Transverse colon (tissue), 4 donors: Measurements from ENCODE around the gene TBPL2. TPM values are rescaled to one million over a fixed set of nuclear protein-coding genes. Genes with fewer than 3 reads are reported as not detected.

ENCODE experiments used
- DNase-seq: peaks from one replicate; pipeline ENCODE4 v3.0.0-alpha.2; 2019
- H3K27ac ChIP-seq, 4 donors: fragments of 200-600 bp; sonication (generic); 2 replicates each; pipeline ENCODE4 v1.5.1; 2016 to 2018; ENCODE audit warnings: inconsistent platforms in 4 of 4
- H3K27me3 ChIP-seq: fragments of 200-600 bp; sonication (generic); 2 replicates; pipeline ENCODE4 v1.5.1; 2017; ENCODE audit warnings: inconsistent platforms
- H3K36me3 ChIP-seq, 4 donors: fragments of 200-600 bp; sonication (generic); 2 replicates each; pipeline ENCODE4 v1.5.1; 2017 to 2019; ENCODE audit warnings: inconsistent platforms in 4 of 4
- H3K4me1 ChIP-seq, 4 donors: fragments of 200-600 bp; sonication (generic); 2 replicates each; pipeline ENCODE4 v1.5.1; 2017 to 2020; ENCODE audit warnings: inconsistent platforms in 4 of 4
- H3K4me3 ChIP-seq, 4 donors: fragments of 200-600 bp; sonication (generic); 1 replicate in 1 of 4; 2 replicates in 3 of 4; pipeline versions ENCODE4 v1.5.1 to v1.6.1; 2017 to 2019; ENCODE audit warnings: inconsistent platforms in 4 of 4
- H3K9me3 ChIP-seq, 2 donors: fragments of 200-600 bp; sonication (generic); 2 replicates each; pipeline ENCODE4 v1.5.1; 2017 to 2019; ENCODE audit warnings: inconsistent platforms in 2 of 2
- EP300 ChIP-seq: sonication (generic); formaldehyde crosslinking; IDR thresholded peaks from one replicate; pipeline ENCODE4 v1.6.1; 2017; ENCODE audit warnings: antibody characterized with exemption, low read depth
- POLR2A ChIP-seq: fragments of 450-650 bp; IDR thresholded peaks from one replicate; pipeline ENCODE4 v1.6.1; 2016; ENCODE audit warnings: antibody characterized with exemption, mild to moderate bottlenecking, moderate library complexity
- POLR2AphosphoS5 ChIP-seq, 3 donors: sonication (generic); formaldehyde crosslinking; IDR thresholded peaks; one replicate each; pipeline ENCODE4 v1.6.1; 2016; ENCODE audit warnings: antibody characterized with exemption in 3 of 3
- WGBS, 2 donors: methylation state at CpG; one replicate each; pipeline ENCODE4 v1.1.5; 2018; ENCODE audit warnings: low coverage in 1 of 2; 5-methylcytosine and 5-hydroxymethylcytosine counted together
- in situ Hi-C, 4 donors: fragments of 200-750 bp; cut with MboI; loops; one replicate each; pipeline versions ENCODE4 v1.15.0 to v1.15.1; 2017; ENCODE audit warnings: low sequenced_read_pairs in 3 of 4, low pct_ligation_motif_present in 1 of 4, low pct_unique_long_range_greater_than_20kb in 1 of 4
- intact Hi-C: fragments of 100-400 bp; cut with DNase I; formaldehyde crosslinking; loops from one replicate; pipeline ENCODE4 v1.15.1; 2023; ENCODE audit warnings: low total_unique reads
- total RNA-seq, 4 donors: library from RNA; depleted of rRNA; stranded (reverse); fragments of >200 nt; gene quantifications; one replicate each; pipeline ENCODE4 v1.1.0, GENCODE V29; 2016
- TF ChIP-seq, protein P1 (sequence below), 5 experiments: fragments of 200-600 bp in 3 of 5; fragments of 450-650 bp in 2 of 5; sonication (generic) in 3 of 5; IDR thresholded peaks; 1 replicate in 2 of 5; 2 replicates in 3 of 5; pipeline ENCODE4 v1.5.1; 2016 to 2017; ENCODE audit warnings: antibody characterized with exemption in 5 of 5, inconsistent platforms in 3 of 5, mild to moderate bottlenecking in 2 of 5, moderate library complexity in 1 of 5

The TBPL2 gene
- total RNA-seq, 4 donors from 2014 or later = not detected

DNA sequence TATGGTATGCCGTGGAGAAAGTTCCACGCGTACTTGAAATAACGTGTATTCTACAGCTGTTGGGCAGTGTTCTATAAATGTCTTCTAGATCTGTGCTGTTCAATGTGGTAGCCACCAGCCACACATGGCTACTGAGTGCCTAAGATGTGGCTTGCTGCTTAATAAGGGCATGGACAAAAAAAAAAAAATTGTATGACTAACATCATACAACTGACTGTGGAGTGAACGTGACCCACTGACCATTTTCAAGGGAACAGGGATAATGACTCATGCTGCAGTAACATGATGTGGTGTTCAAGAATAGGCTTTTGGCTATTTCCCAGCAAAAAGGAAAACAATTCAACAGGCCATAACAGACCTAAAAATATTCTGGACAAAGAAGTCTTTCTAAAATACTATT lies 41.7 kb downstream of the TBPL2 start:
- Histone ChIP-seq H3K27ac (peak overlapping the region in 1 of 4 donors; percentile 16), H3K9me3 (no peaks in the 10 kb centered on the region), H3K36me3 (peaks cover 0 to 20% (median 9%) of the 10 kb centered on the region in 4 donors), H3K27me3 (no peaks in the 10 kb centered on the region), H3K4me3 (no peak overlapping the region), H3K4me1 (peaks cover 0 to 13% (median 0%) of the 10 kb centered on the region in 4 donors)
- WGBS, 2 donors = 79 to 84% methylated on average over 5 of the region's 5 CpGs
- peak in 1 of 3 donors; percentile 14 for TF ChIP-seq POLR2AphosphoS5 (IDR thresholded peaks at IDR 0.05)
- no peak for TF ChIP-seq EP300
- intact Hi-C loops = no loop called here
- no peak for DNase-seq
- in situ Hi-C loops = no loop called here

DNA sequence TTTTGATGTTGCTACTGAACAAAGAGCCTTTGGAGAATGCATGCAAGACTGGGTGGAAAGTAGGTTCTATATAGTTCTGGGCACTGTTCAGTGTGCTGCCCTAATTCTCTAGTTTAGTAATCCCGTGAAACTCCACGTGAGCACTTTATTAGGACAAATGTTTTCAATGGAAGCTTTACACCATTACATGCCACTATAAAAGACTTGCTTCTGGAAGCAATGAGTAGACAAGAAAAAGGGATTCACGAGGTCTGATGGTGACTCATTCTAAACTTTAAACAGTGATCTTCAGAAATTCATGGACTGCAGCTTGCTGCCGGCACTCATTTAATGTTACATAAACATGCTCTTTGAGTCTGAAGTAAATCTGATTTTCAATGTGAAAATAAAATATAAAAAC lies 51.1 kb downstream of the TBPL2 start:
- TF ChIP-seq EP300 (no peak), POLR2AphosphoS5 (IDR thresholded peaks at IDR 0.05) (no peak), POLR2A (no peak)
- TF ChIP-seq, protein P1, sequence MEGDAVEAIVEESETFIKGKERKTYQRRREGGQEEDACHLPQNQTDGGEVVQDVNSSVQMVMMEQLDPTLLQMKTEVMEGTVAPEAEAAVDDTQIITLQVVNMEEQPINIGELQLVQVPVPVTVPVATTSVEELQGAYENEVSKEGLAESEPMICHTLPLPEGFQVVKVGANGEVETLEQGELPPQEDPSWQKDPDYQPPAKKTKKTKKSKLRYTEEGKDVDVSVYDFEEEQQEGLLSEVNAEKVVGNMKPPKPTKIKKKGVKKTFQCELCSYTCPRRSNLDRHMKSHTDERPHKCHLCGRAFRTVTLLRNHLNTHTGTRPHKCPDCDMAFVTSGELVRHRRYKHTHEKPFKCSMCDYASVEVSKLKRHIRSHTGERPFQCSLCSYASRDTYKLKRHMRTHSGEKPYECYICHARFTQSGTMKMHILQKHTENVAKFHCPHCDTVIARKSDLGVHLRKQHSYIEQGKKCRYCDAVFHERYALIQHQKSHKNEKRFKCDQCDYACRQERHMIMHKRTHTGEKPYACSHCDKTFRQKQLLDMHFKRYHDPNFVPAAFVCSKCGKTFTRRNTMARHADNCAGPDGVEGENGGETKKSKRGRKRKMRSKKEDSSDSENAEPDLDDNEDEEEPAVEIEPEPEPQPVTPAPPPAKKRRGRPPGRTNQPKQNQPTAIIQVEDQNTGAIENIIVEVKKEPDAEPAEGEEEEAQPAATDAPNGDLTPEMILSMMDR (IDR thresholded peaks at IDR 0.05) = no peak
- Histone ChIP-seq H3K36me3 (peaks cover 0 to 15% (median 1%) of the 10 kb centered on the region in 4 donors), H3K9me3 (no peaks in the 10 kb centered on the region), H3K4me1 (peaks cover 0 to 25% (median 6%) of the 10 kb centered on the region in 4 donors), H3K27ac (peak overlapping the region in 3 of 4 donors; percentile 42 to 54 (median 50)), H3K4me3 (no peak overlapping the region), H3K27me3 (no peaks in the 10 kb centered on the region)
- WGBS, 2 donors = 75% methylated on average over 4 of the region's 4 CpGs
- intact Hi-C loops (no loop called here), in situ Hi-C loops (no loop called here)
- no peak for DNase-seq

DNA sequence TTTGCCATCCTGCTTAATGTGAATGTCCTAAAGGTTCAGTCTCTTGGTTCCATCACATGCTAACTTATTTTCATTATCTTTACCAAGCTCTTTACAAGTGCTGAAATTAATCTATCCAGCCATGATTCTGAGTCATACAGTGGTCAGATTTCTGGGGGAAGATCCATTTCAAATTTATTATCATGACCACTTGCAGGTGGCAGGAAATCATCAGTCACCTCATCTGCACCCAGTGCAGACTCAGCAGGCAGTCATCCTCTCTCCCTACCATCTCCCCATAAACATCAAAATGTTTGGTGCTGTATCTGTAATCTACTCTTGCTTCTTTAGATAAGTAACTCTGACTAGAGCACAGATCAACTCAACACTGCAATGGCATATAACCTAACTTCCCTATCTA lies 52.3 kb downstream of the TBPL2 start:
- H3K9me3 ChIP-seq = no peaks in the 10 kb centered on the region
- H3K27ac ChIP-seq = no peak overlapping the region
- DNase-seq = no peak
- H3K4me3 ChIP-seq = no peak overlapping the region
- peaks cover 0 to 14% (median 0%) of the 10 kb centered on the region in 4 donors for H3K36me3 ChIP-seq
- intact Hi-C loops (no loop called here), in situ Hi-C loops (no loop called here)
- TF ChIP-seq POLR2A (no peak), POLR2AphosphoS5 (IDR thresholded peaks at IDR 0.05) (no peak), EP300 (no peak)
- TF ChIP-seq, protein P1 (IDR thresholded peaks at IDR 0.05) = no peak
- peaks cover 0 to 25% (median 6%) of the 10 kb centered on the region in 4 donors for H3K4me1 ChIP-seq
- H3K27me3 ChIP-seq = no peaks in the 10 kb centered on the region

DNA sequence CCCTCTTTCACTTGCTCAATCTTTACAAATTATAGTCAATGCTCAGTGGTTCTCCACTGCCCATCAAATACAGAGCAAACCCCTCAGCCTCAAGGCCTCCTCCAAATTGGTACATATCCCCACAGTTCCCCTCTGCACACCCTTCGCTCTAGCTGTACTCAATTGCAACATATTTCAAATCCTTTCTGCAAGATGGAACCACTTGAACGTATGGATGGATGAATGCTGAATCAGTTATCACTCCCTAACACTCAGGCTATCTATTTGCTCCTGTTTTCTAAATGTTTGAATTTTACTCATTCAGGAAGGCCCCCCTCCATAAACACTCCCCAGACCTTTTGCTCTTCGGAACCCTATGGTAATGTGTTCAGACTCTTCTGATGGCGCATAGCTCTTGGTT lies 53.3 kb downstream of the TBPL2 start:
- intact Hi-C loops = no loop called here
- no peak for DNase-seq
- H3K4me3 ChIP-seq = no peak overlapping the region
- in situ Hi-C loops = no loop called here
- peaks cover 0 to 25% (median 6%) of the 10 kb centered on the region in 4 donors for H3K4me1 ChIP-seq
- no peaks in the 10 kb centered on the region for H3K27me3 ChIP-seq
- TF ChIP-seq, protein P1 (IDR thresholded peaks at IDR 0.05) = no peak
- TF ChIP-seq POLR2A = no peak
- TF ChIP-seq EP300 = no peak
- no peak for TF ChIP-seq POLR2AphosphoS5 (IDR thresholded peaks at IDR 0.05)
- WGBS, 2 donors = 90 to 95% methylated on average over 3 to 4 of the region's 4 CpGs
- peak overlapping the region in 1 of 4 donors; percentile 84 for H3K27ac ChIP-seq
- H3K9me3 ChIP-seq = no peaks in the 10 kb centered on the region
- peaks cover 0 to 14% (median 0%) of the 10 kb centered on the region in 4 donors for H3K36me3 ChIP-seq
